HepG2 (cell line): Measurements from ENCODE around the gene PDE5A. TPM values are rescaled to one million over a fixed set of nuclear protein-coding genes. Genes with fewer than 3 reads are reported as not detected.
A peak's percentile ranks its signal among the peaks of the same experiment; 100 is the strongest.

ENCODE experiments used
- ATAC-seq: fragments of 200-7000 bp; cut with Tn5 transposase; 3 replicates; pipeline ENCODE4 v1.9.1; 2020; ENCODE audit warnings: mild to moderate bottlenecking, moderate library complexity
- BruUV-seq: library from RNA; stranded (reverse); fragments of 400-500 nt; replicated peaks from 2 replicates; lab custom pipeline; 2021; lab: Mats Ljungman, UMichigan
- CTCF ChIA-PET: fragments of 300-600 bp; formaldehyde crosslinking; extraction: SDS; loops from one replicate; lab custom pipeline; 2021; ENCODE audit warnings: low total read pairs, inconsistent platforms, low intra/inter-chr PET ratio; lab: Yijun Ruan, JAX
- POLR2A ChIA-PET: fragments of 350-600 bp; sonication (Branson Sonifier 250); formaldehyde crosslinking; loops from one replicate; lab custom pipeline; 2020; ENCODE audit warnings: antibody characterized with exemption, inconsistent platforms; lab: Yijun Ruan, JAX
- DNase-seq: peaks from one replicate; pipeline ENCODE4 v3.0.0-alpha.2; 2015; ENCODE audit warnings: low spot score
- FAIRE-seq: peaks from 3 replicates; lab custom pipeline; 2011; peaks lifted over from hg19 to GRCh38; lab: Jason Lieb, UNC
- H2AFZ ChIP-seq: one replicate; pipeline ENCODE4 v1.6.1; 2011; ENCODE audit warnings: low read length, inconsistent platforms
- H3K27ac ChIP-seq: fragments of 300-600 bp; 3 replicates; pipeline ENCODE4 v1.8.0; 2011; ENCODE audit warnings: mixed run types, mild to moderate bottlenecking, mixed read lengths, low read length, inconsistent platforms; ENCODE audit not compliant: insufficient read depth; ENCODE audit errors: extremely low read length
- H3K27me3 ChIP-seq, 2 experiments: fragments of 200-600 bp in 1 of 2; 2 replicates in 1 of 2; 3 replicates in 1 of 2; pipeline versions ENCODE4 v1.6.0 to v1.8.0; 2011; ENCODE audit warnings: low read length in 2 of 2, mild to moderate bottlenecking in 2 of 2, moderate library complexity in 2 of 2, inconsistent platforms in 1 of 2; ENCODE audit not compliant: insufficient read depth in 2 of 2, control insufficient read depth in 1 of 2
- H3K36me3 ChIP-seq, 2 experiments: fragments of 200-600 bp in 1 of 2; replicated peaks in 1 of 2; 2 replicates in 1 of 2; 3 replicates in 1 of 2; pipeline versions ENCODE4 v1.5.1 to v1.8.0; 2011; ENCODE audit warnings: low read length in 2 of 2, inconsistent platforms in 1 of 2; ENCODE audit not compliant: insufficient read depth in 2 of 2, control insufficient read depth in 1 of 2
- H3K4me1 ChIP-seq: 2 replicates; pipeline ENCODE4 v1.5.1; 2012; ENCODE audit warnings: low read length, inconsistent platforms; ENCODE audit not compliant: insufficient read depth
- H3K4me2 ChIP-seq: 2 replicates; pipeline ENCODE4 v1.6.0; 2011; ENCODE audit warnings: low read depth, low read length, inconsistent platforms
- H3K4me3 ChIP-seq, 3 experiments: fragments of 200-600 bp in 1 of 3; sonication (generic), shearing (Covaris generic) in 1 of 3; replicated peaks in 1 of 3; 2 replicates each; pipeline ENCODE4 v1.5.1; 2011 to 2016; ENCODE audit warnings: low read length in 3 of 3, inconsistent platforms in 2 of 3, low read depth in 2 of 3, mild to moderate bottlenecking in 2 of 3, control low read depth in 1 of 3, mixed read lengths in 1 of 3; ENCODE audit not compliant: insufficient read depth in 1 of 3
- H3K79me2 ChIP-seq: one replicate; pipeline ENCODE4 v1.6.1; 2011; ENCODE audit warnings: low read length, inconsistent platforms; ENCODE audit not compliant: insufficient read depth
- H3K9ac ChIP-seq: 2 replicates; pipeline ENCODE4 v1.6.0; 2011; ENCODE audit warnings: mild to moderate bottlenecking, low read depth, low read length, inconsistent platforms; ENCODE audit not compliant: insufficient read depth
- H3K9me3 ChIP-seq: 2 replicates; pipeline ENCODE4 v1.5.1; 2012; ENCODE audit warnings: mild to moderate bottlenecking, low read length
- H4K20me1 ChIP-seq: 2 replicates; pipeline ENCODE4 v1.6.0; 2011; ENCODE audit warnings: inconsistent platforms, mild to moderate bottlenecking, low read length, moderate library complexity; ENCODE audit not compliant: insufficient read depth
- MLLT10 ChIP-seq: sonication (generic); formaldehyde crosslinking; IDR thresholded peaks from 2 replicates; pipeline ENCODE4 v1.4.0; 2020; ENCODE audit warnings: missing genetic modification reagents
- NFE2 ChIP-seq: sonication (generic); formaldehyde crosslinking; IDR thresholded peaks from 2 replicates; pipeline ENCODE4 v1.4.0; 2020; ENCODE audit warnings: missing genetic modification reagents
- SP4 ChIP-seq: sonication (generic); formaldehyde crosslinking; IDR thresholded peaks from 2 replicates; pipeline ENCODE4 v1.8.1; 2023; ENCODE audit warnings: mild to moderate bottlenecking, missing genetic modification reagents
- ZNF276 ChIP-seq: sonication (generic); formaldehyde crosslinking; IDR thresholded peaks from 2 replicates; pipeline ENCODE4 v1.4.0; 2020; ENCODE audit warnings: mild to moderate bottlenecking, low read depth, missing genetic modification reagents
- ZNF619 ChIP-seq: sonication (generic); formaldehyde crosslinking; IDR thresholded peaks from 2 replicates; pipeline ENCODE4 v1.4.0; 2020; ENCODE audit warnings: mild to moderate bottlenecking, missing genetic modification reagents
- ZNF75D ChIP-seq: sonication (generic); formaldehyde crosslinking; IDR thresholded peaks from 2 replicates; pipeline ENCODE4 v1.8.1; 2023; ENCODE audit warnings: missing genetic modification reagents, mild to moderate bottlenecking, borderline replicate concordance
- ZNF800 ChIP-seq: sonication (generic); formaldehyde crosslinking; IDR thresholded peaks from 2 replicates; pipeline ENCODE4 v1.4.0; 2020; ENCODE audit warnings: missing genetic modification reagents
- WGBS: methylation state at CpG from one replicate; pipeline ENCODE4 v1.1.6; 2017; ENCODE audit warnings: low lambda C conversion rate; 5-methylcytosine and 5-hydroxymethylcytosine counted together
- in situ Hi-C: cut with HindIII; loops from 2 replicates; pipeline ENCODE4 v1.10.0; 2017; ENCODE audit warnings: low pct_unique_long_range_greater_than_20kb; ENCODE audit not compliant: extremely low pct_ligation_motif_present
- intact Hi-C: fragments of 100-400 bp; cut with micrococcal nuclease; formaldehyde crosslinking; loops from one replicate; pipeline ENCODE4 v1.10.0; 2022; ENCODE audit not compliant: unreplicated experiment
- polyA plus RNA-seq, 8 experiments: library from polyadenylated mRNA; depleted of rRNA in 3 of 8; stranded (reverse) in 7 of 8; unstranded in 1 of 8; fragments of >200 nt; fragmentation: Illumina TruSeq in 4 of 8; extraction: Trizol in 4 of 8; gene quantifications; 2 replicates each; pipeline versions ENCODE4 v1.2.1 to v1.2.3, GENCODE V29; 2011 to 2016; ENCODE audit warnings: low read depth in 4 of 8, missing spikeins in 1 of 8, mixed read lengths in 1 of 8; ENCODE audit not compliant: insufficient read depth in 1 of 8
- total RNA-seq, 5 experiments: library from RNA; depleted of rRNA; stranded (reverse); fragments of >200 nt; fragmentation: Illumina TruSeq; extraction: Trizol; gene quantifications; 2 replicates each; pipeline ENCODE4 v1.2.3, GENCODE V29; 2016; ENCODE audit warnings: low read depth in 1 of 5

Gene PDE5A
- total and polyA plus RNA-seq, 2 of the 13 experiments (the other 11 are each of a cell fraction or from before 2014, with no cell fraction given) = 0.22 to 0.44 TPM

GRCh38 chr4:119581190-119581873 lies 47.3 kb downstream of the PDE5A start (continued):
- TF ChIP-seq ZNF276 (no peak), ZNF619 (CRISPR knock-in tag) (no peak), ZNF800 (CRISPR knock-in tag) (no peak), NFE2 (no peak), SP4 (CRISPR knock-in tag) (no peak), MLLT10 (no peak)

GRCh38 chr4:119580293-119580692 lies 48.3 kb downstream of the PDE5A start:
- peak; percentile 27; the same call in 1 of the 3 replicates for ATAC-seq
- no TSS peak for BruUV-seq
- intact Hi-C loops = no loop called here
- TF ChIP-seq ZNF75D (CRISPR knock-in tag) = no peak
- Histone ChIP-seq H3K9ac (no peak overlapping the region), H3K4me1 (no peaks in the 10 kb centered on the region), H3K36me3 (no peaks in the 10 kb centered on the region), H3K79me2 (no peaks in the 10 kb centered on the region), H3K27me3 (no peaks in the 10 kb centered on the region), H3K27ac (no peak overlapping the region), H3K9me3 (no peaks in the 10 kb centered on the region), H3K4me2 (no peak overlapping the region), H3K4me3 (no peak overlapping the region), H4K20me1 (no peaks in the 10 kb centered on the region), H2AFZ (no peak overlapping the region)
- in situ Hi-C loops = no loop called here
- ChIA-PET POLR2A (no interaction called here), CTCF (no interaction called here)
- DNase-seq = no peak
- 53% methylated on average over 3 of the region's 3 CpGs for WGBS
- FAIRE-seq = no peak
